Brain microvascular endothelial cell (primary cell): ENCODE results near the gene LRRC27.

Experiments used
- DNase-seq: peaks from one replicate; pipeline ENCODE4 v3.0.0-alpha.2; 2020
- H3K27ac ChIP-seq: fragments of 250-450 bp; sonication (Bioruptor Pico); 2 replicates; pipeline ENCODE4 v1.5.1; 2020; ENCODE audit warnings: mild to moderate bottlenecking, moderate library complexity
- H3K27me3 ChIP-seq: fragments of 250-450 bp; sonication (Bioruptor Pico); replicated peaks from 2 replicates; pipeline ENCODE4 v1.5.1; 2020; ENCODE audit warnings: mild to moderate bottlenecking
- H3K36me3 ChIP-seq: fragments of 250-450 bp; sonication (Bioruptor Pico); replicated peaks from 2 replicates; pipeline ENCODE4 v1.5.1; 2020; ENCODE audit warnings: mild to moderate bottlenecking
- H3K4me3 ChIP-seq: 2 replicates; pipeline ENCODE4 v1.5.1; 2011; ENCODE audit warnings: low read depth, mild to moderate bottlenecking, control low read depth, low read length, moderate library complexity
- in situ Hi-C: cut with HindIII; loops from 2 replicates; pipeline ENCODE4 v1.10.0; 2017; ENCODE audit warnings: low sequenced_read_pairs, low pct_ligation_motif_present
- TF ChIP-seq, protein P1 (sequence below): IDR thresholded peaks from 2 replicates; pipeline ENCODE4 v1.5.1; 2011; ENCODE audit warnings: low read depth, mild to moderate bottlenecking, moderate library complexity, low read length, control low read depth, inconsistent platforms; ENCODE audit errors: missing control alignments

The LRRC27 gene

DNA sequence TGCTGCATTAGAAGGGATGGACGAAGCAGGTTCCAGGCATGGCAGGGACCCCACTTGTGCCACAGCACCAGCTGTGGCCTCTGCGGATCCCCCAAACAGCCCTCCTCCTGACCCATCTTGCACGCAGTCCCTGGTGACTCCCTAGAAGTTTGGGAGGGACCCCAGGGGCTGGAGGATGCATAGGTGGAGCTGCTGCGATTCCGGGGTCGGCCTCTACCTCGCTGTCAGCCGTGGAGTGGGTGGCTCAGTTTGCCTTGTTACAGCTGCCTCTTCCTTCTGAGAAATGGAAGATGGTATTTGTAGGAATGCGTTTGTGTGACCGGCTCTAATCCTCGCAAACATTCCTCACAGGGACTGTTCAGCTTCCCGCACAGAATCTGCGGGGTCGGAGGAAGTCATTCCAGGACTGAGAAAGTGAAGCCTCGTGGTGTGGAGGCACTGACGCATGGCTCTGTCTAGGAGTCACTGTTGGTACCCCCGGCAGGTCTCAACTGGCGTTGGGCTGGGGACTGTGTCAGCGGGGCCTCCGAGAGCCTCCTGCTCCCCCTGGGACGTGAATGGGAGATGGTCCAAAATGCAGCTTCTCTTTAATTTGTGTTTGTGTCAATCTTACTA, 82.5 kb downstream of the LRRC27 start:
- H3K36me3 ChIP-seq = no peaks in the 10 kb centered on the region
- no peak overlapping the region for H3K4me3 ChIP-seq
- no peak for DNase-seq
- H3K27ac ChIP-seq = no peak overlapping the region
- in situ Hi-C loops = no loop called here
- no peaks in the 10 kb centered on the region for H3K27me3 ChIP-seq
- TF ChIP-seq, protein P1, sequence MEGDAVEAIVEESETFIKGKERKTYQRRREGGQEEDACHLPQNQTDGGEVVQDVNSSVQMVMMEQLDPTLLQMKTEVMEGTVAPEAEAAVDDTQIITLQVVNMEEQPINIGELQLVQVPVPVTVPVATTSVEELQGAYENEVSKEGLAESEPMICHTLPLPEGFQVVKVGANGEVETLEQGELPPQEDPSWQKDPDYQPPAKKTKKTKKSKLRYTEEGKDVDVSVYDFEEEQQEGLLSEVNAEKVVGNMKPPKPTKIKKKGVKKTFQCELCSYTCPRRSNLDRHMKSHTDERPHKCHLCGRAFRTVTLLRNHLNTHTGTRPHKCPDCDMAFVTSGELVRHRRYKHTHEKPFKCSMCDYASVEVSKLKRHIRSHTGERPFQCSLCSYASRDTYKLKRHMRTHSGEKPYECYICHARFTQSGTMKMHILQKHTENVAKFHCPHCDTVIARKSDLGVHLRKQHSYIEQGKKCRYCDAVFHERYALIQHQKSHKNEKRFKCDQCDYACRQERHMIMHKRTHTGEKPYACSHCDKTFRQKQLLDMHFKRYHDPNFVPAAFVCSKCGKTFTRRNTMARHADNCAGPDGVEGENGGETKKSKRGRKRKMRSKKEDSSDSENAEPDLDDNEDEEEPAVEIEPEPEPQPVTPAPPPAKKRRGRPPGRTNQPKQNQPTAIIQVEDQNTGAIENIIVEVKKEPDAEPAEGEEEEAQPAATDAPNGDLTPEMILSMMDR = no peak

DNA sequence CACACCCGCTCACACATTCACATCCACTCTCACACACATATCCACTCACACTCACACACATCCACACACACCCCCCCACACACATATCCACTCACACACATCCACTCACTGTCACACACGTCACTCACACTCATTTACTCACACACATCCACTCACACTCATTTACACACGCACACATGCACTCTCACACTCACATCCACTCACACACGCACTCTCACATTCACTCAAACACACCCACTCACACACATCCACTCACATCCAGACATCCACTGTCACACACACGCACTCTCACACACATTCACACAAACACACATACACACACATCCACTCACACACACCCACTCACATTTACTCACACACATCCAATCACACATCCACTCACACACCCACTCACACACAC, 83.3 kb downstream of the LRRC27 start:
- in situ Hi-C loops = no loop called here
- no peak overlapping the region for H3K27ac ChIP-seq
- no peaks in the 10 kb centered on the region for H3K27me3 ChIP-seq
- TF ChIP-seq, protein P1 = no peak
- DNase-seq = no peak
- H3K36me3 ChIP-seq = no peaks in the 10 kb centered on the region
- no peak overlapping the region for H3K4me3 ChIP-seq

DNA sequence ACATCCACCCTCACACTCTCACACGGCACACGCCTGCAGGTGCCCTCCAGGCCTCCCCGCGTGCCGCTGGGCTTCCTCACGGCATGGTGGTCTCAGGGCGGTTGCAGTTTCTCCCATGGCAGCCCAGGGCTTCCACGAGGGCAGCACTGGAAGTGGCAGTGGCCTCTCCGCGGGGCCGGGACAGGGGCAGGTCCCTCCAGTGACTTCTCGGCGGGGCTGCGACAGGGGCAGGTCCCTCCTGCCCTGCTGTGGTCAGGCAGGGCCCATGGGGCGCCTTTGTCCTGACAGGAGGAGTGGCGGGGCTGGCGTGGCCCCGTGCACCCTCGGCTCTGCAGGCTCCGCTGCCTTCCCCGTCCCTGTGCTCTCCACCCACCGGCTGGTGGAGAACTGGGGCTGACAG, 84.0 kb downstream of the LRRC27 start:
- H3K27me3 ChIP-seq = no peaks in the 10 kb centered on the region
- no peaks in the 10 kb centered on the region for H3K36me3 ChIP-seq
- H3K4me3 ChIP-seq = no peak overlapping the region
- H3K27ac ChIP-seq = no peak overlapping the region
- no peak for DNase-seq
- in situ Hi-C loops = no loop called here
- TF ChIP-seq, protein P1 = no peak

DNA sequence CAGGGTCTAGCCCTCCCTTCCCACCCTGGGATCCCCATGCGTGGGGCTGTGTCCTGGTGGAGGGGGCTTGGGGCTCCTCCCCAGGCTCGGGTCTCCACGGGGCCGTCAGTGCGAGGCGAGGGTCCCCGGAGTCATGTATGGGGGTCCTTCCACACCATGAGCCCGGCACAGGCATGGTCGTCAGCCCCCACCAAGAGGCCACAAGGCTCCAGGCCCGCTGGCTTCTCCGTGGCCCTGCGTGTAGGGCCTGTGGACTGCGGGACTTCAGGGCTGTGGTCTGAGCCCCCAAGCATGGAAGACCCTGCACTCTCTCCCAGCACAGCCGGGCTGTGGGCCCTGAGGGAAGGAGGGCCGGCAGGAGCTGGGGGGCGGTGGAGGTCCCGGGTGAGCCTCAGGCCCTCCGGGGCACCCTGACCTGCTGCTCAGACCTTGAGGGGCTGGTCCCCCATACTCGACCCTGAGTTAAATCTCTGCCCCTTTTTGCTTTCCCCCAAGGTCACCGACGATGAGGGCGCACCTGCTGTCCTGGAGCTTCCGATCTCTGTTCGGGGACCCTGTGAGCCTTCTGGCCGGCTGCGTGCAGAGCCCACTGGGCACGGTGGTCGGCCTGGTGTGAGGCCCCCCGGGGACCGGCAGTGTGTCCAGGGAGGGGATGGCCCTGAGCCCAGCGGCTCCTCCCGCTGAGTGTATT, 84.7 kb downstream of the LRRC27 start:
- TF ChIP-seq, protein P1 = no peak
- no peaks in the 10 kb centered on the region for H3K36me3 ChIP-seq
- in situ Hi-C loops = no loop called here
- H3K27ac ChIP-seq = no peak overlapping the region
- H3K27me3 ChIP-seq = no peaks in the 10 kb centered on the region
- DNase-seq = no peak
- no peak overlapping the region for H3K4me3 ChIP-seq

DNA sequence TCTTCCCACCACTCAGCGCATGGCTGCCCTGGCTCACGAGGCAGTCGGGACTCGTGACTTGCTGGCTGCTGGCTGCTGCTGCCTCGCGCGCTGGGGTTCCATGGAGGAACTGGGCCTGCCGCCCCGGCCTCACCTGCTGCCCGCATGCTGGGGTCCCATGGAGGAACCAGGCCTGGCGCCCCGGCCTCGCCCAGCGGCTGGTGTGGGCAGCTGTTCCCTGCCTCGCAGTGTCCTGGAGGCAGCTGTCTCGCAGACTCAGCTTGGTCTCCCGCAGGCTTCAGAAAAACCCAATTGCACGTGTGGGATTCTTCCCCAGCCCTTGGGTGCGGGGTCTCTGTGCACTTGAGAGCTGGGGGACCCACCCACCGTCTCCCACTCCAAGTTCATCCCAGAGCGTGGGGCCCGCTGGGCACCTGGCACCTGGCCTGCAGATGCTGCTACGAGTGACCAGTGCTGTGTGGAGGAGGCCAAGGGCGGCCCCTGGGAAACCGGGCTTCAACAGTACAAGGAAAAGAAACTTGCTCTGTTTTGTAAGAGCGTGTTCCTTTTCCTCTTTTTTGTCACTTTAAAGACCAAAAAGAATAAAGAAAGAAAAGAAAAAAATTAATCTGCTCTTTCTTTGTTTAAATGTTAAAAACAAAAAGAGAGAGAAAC, 85.4 kb downstream of the LRRC27 start:
- in situ Hi-C loops = no loop called here
- Histone ChIP-seq H3K4me3 (no peak overlapping the region), H3K36me3 (no peaks in the 10 kb centered on the region), H3K27ac (no peak overlapping the region), H3K27me3 (no peaks in the 10 kb centered on the region)
- no peak for DNase-seq
- TF ChIP-seq, protein P1 = no peak
